Ascending aorta (tissue), 2 donors: ENCODE results near the gene BRAF. TPM values are rescaled to one million over a fixed set of nuclear protein-coding genes. Genes with fewer than 3 reads are reported as not detected.

ENCODE experiments used
- DNase-seq, 2 donors: peaks; one replicate each; pipeline ENCODE4 v3.0.0-alpha.2; 2019; ENCODE audit warnings: low spot score in 2 of 2
- H3K27ac ChIP-seq, 2 donors: fragments of 200-600 bp; sonication (generic); one replicate each; pipeline ENCODE4 v1.5.1; 2016 to 2017; ENCODE audit warnings: mild to moderate bottlenecking in 1 of 2
- H3K27me3 ChIP-seq: fragments of 200-600 bp; sonication (generic); one replicate; pipeline ENCODE4 v1.5.1; 2017
- H3K36me3 ChIP-seq, 2 donors: fragments of 200-600 bp; sonication (generic); one replicate each; pipeline ENCODE4 v1.5.1; 2016
- H3K4me1 ChIP-seq, 2 donors: fragments of 200-600 bp; sonication (generic); one replicate each; pipeline ENCODE4 v1.5.1; 2016 to 2017; ENCODE audit warnings: mild to moderate bottlenecking in 1 of 2
- H3K4me3 ChIP-seq, 2 donors: fragments of 200-600 bp; sonication (generic); one replicate each; pipeline ENCODE4 v1.5.1; 2016 to 2017; ENCODE audit warnings: mild to moderate bottlenecking in 1 of 2
- H3K9me3 ChIP-seq, 2 donors: fragments of 200-600 bp; sonication (generic); one replicate each; pipeline ENCODE4 v1.5.1; 2016
- intact Hi-C: fragments of 100-400 bp; cut with DNase I; formaldehyde crosslinking; loops from one replicate; pipeline ENCODE4 v1.15.1; 2023
- total RNA-seq: library from RNA; depleted of rRNA; stranded (reverse); fragments of >200 nt; gene quantifications from one replicate; pipeline ENCODE4 v1.1.0, GENCODE V29; 2016
- TF ChIP-seq, protein P1 (sequence below), 3 experiments: fragments of 200-600 bp in 2 of 3; fragments of 450-650 bp in 1 of 3; sonication (generic) in 2 of 3; IDR thresholded peaks; one replicate each; pipeline ENCODE4 v1.5.1; 2016 to 2019; ENCODE audit warnings: antibody characterized with exemption in 3 of 3, mild to moderate bottlenecking in 1 of 3, moderate library complexity in 1 of 3

Gene BRAF
- total RNA-seq, 1 donor from 2014 or later: 14.2 TPM

DNA sequence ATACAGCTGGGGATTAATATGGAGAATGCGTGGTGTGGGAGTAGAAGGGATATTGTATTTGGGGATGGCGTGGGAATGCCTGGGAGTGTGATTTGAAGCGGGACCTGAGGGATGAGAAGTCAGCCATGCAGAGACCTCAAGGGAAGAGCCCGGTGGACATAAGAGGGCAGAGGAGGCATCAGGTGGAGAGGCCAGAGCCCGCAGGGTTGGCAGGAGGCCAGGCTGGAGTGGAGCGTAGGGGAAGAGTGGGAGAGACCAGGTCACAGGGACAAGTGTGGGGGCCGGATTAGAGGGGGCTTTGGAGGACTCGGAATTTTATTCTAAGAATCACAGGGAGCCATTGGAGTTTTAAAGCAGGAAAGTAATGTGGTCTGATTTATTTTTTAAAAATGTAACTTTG lies 226.3 kb downstream of the BRAF start:
- intact Hi-C loops: no loop called here
- TF ChIP-seq, protein P1, sequence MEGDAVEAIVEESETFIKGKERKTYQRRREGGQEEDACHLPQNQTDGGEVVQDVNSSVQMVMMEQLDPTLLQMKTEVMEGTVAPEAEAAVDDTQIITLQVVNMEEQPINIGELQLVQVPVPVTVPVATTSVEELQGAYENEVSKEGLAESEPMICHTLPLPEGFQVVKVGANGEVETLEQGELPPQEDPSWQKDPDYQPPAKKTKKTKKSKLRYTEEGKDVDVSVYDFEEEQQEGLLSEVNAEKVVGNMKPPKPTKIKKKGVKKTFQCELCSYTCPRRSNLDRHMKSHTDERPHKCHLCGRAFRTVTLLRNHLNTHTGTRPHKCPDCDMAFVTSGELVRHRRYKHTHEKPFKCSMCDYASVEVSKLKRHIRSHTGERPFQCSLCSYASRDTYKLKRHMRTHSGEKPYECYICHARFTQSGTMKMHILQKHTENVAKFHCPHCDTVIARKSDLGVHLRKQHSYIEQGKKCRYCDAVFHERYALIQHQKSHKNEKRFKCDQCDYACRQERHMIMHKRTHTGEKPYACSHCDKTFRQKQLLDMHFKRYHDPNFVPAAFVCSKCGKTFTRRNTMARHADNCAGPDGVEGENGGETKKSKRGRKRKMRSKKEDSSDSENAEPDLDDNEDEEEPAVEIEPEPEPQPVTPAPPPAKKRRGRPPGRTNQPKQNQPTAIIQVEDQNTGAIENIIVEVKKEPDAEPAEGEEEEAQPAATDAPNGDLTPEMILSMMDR (IDR thresholded peaks at IDR 0.05): no peak
- H3K9me3 ChIP-seq: no peaks in the 10 kb centered on the region

DNA sequence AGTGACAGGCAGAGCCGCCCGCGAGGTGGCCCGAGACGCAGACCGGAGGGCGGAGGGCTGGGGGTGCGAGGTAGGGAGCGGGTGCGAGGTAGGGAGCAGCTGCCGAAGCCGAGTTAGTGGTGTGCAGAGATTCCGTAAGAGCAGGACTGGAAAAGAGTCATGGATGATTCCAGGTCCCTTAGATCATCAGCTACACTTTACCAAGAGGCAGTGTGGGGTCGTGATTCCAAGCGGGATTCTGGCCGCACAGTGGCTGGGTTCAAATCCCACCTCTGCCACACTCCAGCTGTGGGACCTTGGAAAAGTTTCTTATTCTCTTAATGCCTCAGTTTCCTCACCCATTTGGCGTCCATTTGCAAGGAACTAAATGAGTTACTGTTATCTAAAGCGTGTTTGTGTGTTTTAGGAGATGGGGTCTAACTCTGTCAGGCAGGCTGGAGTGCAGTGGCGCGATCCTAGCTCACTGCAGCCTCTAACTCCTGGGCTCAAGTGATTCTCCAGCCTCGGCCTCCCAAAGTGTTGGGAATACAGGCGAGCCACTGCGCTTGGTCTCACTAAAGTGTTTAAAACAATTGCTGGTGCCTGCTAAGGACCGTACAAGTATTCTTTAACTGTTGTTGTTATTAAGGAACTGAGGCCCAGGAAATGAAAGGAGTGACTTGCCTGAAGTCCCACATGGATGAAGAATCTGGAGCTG lies 227.1 kb downstream of the BRAF start:
- Histone ChIP-seq H3K27ac (peak overlapping the region; percentile 80 to 89), H3K27me3 (no peaks in the 10 kb centered on the region), H3K4me3 (peak overlapping the region; percentile 62 to 74), H3K9me3 (no peaks in the 10 kb centered on the region), H3K36me3 (peaks cover 0 to under 1% of the 10 kb centered on the region in 2 donors), H3K4me1 (peaks cover 0 to 13% of the 10 kb centered on the region in 2 donors)
- DNase-seq: peak in 1 of 2 donors; percentile 37
- TF ChIP-seq, protein P1 (IDR thresholded peaks at IDR 0.05): no peak
- intact Hi-C loops: loop anchor here (2.0 kb wide), 1 partner anchor 317 kb away; the partner anchor contains the start of gene MRPS33

More for the DNA sequence above, 226.3 kb downstream of the BRAF start:
- DNase-seq: peak in 1 of 2 donors; percentile 62
- Histone ChIP-seq H3K27ac (no peak overlapping the region), H3K4me3 (no peak overlapping the region), H3K4me1 (peaks cover 0 to 13% of the 10 kb centered on the region in 2 donors), H3K36me3 (peaks cover 0 to 2% of the 10 kb centered on the region in 2 donors), H3K27me3 (no peaks in the 10 kb centered on the region)

DNA sequence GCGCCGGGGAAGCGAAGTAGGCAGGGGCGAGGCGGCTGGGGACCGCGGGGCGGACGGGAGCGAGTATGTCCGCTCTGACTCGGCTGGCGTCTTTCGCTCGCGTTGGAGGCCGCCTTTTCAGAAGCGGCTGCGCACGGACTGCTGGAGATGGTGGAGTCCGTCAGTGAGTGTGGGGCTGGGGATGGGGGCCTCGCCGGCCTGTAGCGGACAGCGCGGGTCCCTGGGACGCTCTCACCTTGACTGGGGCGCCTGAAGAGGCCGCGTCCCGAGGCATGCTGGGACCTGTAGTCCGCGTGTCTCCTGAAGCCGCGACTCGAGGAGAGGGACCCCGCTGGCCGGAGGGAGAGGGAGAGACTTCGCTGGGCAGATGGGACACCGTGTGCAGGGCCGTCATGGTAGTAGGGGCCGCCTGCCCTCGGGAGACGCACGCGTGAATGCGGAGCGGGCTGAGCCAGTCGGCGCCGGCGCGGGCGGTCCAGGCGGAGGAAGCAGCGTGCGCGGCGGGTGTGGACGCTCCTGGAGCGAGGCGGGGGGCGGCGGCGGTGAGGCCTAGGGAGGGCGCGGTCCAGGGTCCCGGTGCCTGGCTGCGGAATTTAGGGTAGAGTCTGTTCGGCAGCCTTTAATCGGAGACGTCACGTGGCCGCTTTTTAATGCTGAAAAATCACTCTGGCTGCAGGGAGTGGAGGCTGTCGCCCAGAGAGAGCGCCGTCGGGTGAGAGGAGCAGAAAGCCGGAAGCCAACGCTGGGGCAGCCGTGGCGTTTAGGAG lies 227.9 kb downstream of the BRAF start, which contains the start of gene NDUFB2:
NDUFB2 (plus strand) TSS at position 29 of the 767 bp plus-strand sequence; CDS start at position 66, 37 bp downstream.
- peaks cover 0 to 6% of the 10 kb centered on the region in 2 donors for H3K36me3 ChIP-seq
- DNase-seq: peak in 1 of 2 donors; percentile 77
- no peaks in the 10 kb centered on the region for H3K27me3 ChIP-seq
- peak within 1 kb of the TSS; percentile 80 to 89 for H3K27ac ChIP-seq
- peaks cover 0 to 13% of the 10 kb centered on the region in 2 donors for H3K4me1 ChIP-seq
- H3K4me3 ChIP-seq: peak within 1 kb of the TSS; percentile 62 to 74
- intact Hi-C loops: loop anchor here (1.0 to 2.0 kb wide), 3 partner anchors 22 to 318 kb away; partner anchors contain the start of genes BRAF and MRPS33
- TF ChIP-seq, protein P1 (IDR thresholded peaks at IDR 0.05): no peak
- no peaks in the 10 kb centered on the region for H3K9me3 ChIP-seq

DNA sequence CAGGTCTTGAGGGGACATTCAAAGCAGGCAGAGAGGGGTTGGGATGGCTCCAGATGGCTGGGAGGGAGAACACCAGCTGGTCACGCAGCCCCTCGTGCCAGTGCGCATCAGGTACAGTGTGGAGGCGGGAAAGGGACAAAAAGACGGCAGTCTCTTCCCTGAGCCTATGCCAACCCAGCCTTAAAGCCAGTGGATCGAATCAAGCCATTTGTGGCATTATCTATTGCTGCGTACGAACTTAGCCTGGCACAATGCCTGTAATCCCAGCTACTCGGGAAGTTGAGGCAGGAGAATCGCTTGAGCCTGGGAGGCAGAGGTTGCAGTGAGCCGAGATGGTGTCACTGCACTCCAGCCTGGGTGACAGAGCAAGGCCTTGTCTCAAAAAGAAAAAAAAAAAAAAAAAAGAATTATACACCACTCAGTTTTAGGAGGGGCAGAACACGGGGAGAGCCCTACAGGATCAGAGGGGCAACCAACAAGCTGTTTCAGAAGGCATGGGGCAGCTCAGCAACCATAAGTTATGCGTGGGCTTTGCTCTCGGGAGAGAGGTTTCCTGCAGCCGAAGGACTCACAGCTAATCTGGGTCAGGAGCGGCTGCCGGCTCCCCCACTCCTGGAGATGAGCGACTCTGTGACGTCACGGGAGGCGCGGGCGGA lies 228.6 kb downstream of the BRAF start:
- Histone ChIP-seq H3K27ac (peak overlapping the region; percentile 80 to 89), H3K4me3 (peak overlapping the region; percentile 62 to 74), H3K9me3 (no peaks in the 10 kb centered on the region), H3K36me3 (peaks cover 0 to 11% of the 10 kb centered on the region in 2 donors), H3K4me1 (peaks cover 0 to 13% of the 10 kb centered on the region in 2 donors), H3K27me3 (no peaks in the 10 kb centered on the region)
- peak; percentile 87 to 98 for DNase-seq
- intact Hi-C loops: loop anchor here (1.0 to 2.0 kb wide), 3 partner anchors 21 to 319 kb away; partner anchors contain the start of genes BRAF and MRPS33
- TF ChIP-seq, protein P1 (IDR thresholded peaks at IDR 0.05): no peak

DNA sequence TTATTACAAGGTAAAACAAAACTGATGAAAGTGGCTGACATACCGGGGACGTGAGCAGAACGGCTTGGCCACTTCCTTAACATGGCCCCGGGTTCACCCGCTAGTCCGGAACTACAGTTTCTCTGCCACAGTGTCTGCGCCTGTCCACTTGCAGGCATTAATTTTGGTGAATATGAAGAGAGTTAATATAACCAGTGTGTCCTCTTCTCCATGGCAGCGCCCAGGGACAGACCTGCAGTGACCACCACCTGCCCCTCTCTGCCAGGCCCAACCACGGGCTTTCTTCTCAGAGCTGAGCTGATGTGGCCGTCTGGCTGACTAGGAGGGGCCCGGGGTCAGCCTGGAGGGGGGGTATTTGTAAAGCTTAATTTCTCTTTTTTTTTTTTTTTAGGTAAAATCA lies 229.3 kb downstream of the BRAF start:
- TF ChIP-seq, protein P1 (IDR thresholded peaks at IDR 0.05): no peak
- intact Hi-C loops: no loop called here
- peak in 1 of 2 donors; percentile 58 for DNase-seq
- Histone ChIP-seq H3K9me3 (no peaks in the 10 kb centered on the region), H3K27ac (peak overlapping the region; percentile 80 to 89), H3K4me3 (no peak overlapping the region), H3K4me1 (peaks cover 0 to 13% of the 10 kb centered on the region in 2 donors), H3K27me3 (no peaks in the 10 kb centered on the region), H3K36me3 (peaks cover 2 to 11% of the 10 kb centered on the region in 2 donors)
